ENCODE data around the gene CPNE5.

Gene CPNE5

GRCh38 chr6:36762123-36762522, 77.1 kb downstream of the CPNE5 start:
- TF ChIP-seq SIN3A (IDR thresholded peaks at IDR 0.05; ENCODE audit: borderline replicate concordance, insufficient read depth, low read length) (no peak), FOXP2 (optimal IDR thresholded peaks at IDR 0.05; ENCODE audit: borderline replicate concordance, extremely low read depth, extremely low read length, insufficient read depth) (no peak), REST (IDR thresholded peaks at IDR 0.05; ENCODE audit: insufficient read depth in 1 of 2, low read depth in 2 of 2, low read length in 2 of 2) (no peak), TAF1 (IDR thresholded peaks at IDR 0.05; ENCODE audit: borderline replicate concordance, insufficient read depth, low read length) (no peak), POLR2AphosphoS5 (IDR thresholded peaks at IDR 0.05; ENCODE audit: low read depth, low read length) (no peak)

GRCh38 chr6:36760685-36761435, 78.4 kb downstream of the CPNE5 start:
- no peak for TF ChIP-seq FOXP2 (optimal IDR thresholded peaks at IDR 0.05; ENCODE audit: borderline replicate concordance, extremely low read depth, extremely low read length, insufficient read depth)

DNA sequence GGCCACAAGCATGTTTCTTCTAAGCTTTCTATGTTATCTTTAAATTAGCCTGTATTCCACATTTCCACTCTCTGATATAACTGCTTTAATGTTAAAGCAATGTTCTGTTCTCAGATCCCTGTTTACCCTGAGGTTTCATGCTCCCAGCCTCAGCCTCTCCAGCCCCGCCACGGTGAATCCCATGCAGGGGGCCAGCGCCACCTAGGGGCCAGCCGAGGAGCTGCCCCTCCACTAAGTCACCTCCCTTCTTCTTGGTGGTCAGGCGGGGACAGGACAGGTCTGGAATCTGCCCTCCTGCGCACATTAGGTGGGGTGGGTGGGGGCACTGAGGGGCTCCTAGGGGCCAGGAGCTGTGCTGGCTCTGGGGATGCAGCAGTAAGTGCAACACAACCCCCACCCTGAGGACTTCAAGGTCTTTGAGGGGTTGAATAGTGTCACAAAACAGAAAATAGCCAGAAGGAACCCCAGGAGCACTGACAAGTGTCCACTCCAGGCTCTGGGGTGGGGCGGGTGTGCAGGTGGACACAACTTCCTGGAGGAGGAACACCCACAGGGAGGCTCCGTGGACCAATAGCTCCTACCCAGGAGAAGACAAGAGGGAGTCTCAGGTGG, 80.0 kb downstream of the CPNE5 start:
- TF ChIP-seq SIN3A (IDR thresholded peaks at IDR 0.05; ENCODE audit: borderline replicate concordance, insufficient read depth, low read length), result no peak
- peak; percentile 62 for TF ChIP-seq FOXP2 (optimal IDR thresholded peaks at IDR 0.05; ENCODE audit: borderline replicate concordance, extremely low read depth, extremely low read length, insufficient read depth)
- TF ChIP-seq REST (IDR thresholded peaks at IDR 0.05; ENCODE audit: insufficient read depth in 1 of 2, low read depth in 2 of 2, low read length in 2 of 2), result no peak
- TF ChIP-seq POLR2AphosphoS5 (IDR thresholded peaks at IDR 0.05; ENCODE audit: low read depth, low read length), result no peak
- TF ChIP-seq TAF1 (IDR thresholded peaks at IDR 0.05; ENCODE audit: borderline replicate concordance, insufficient read depth, low read length), result no peak

DNA sequence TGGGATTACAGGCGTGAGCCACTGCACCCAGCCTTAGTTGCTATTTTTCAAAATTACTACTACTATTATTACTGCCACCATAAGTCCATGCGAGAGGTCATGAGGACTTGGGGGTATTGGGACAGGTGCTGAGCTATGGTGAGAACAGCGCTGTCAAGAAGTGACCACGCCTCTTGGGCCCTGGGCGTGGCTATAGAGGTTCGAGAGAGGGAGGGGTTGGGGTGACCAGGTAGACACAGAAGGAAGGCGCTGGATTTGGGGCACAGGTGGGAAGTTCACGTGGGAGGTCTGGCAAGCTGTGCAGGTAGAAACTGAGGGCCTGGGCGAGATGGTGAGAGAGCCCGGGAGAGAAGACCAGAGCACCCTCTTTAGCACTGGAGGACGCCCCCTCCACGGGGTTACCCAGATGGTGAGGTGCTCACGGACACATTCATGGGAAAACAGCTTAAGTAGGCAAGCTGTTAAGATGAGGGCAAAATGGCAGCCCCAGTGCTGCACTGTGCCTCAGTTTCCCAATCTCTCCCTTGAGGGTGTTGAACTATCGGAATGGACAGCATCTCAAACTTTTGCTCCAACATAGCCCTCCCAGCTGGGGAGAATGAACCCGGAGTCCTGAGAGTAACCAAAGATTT, 80.6 kb downstream of the CPNE5 start:
- TF ChIP-seq REST (IDR thresholded peaks at IDR 0.05; ENCODE audit: insufficient read depth in 1 of 2, low read depth in 2 of 2, low read length in 2 of 2) (no peak), POLR2AphosphoS5 (IDR thresholded peaks at IDR 0.05; ENCODE audit: low read depth, low read length) (no peak), TAF1 (IDR thresholded peaks at IDR 0.05; ENCODE audit: borderline replicate concordance, insufficient read depth, low read length) (no peak), SIN3A (IDR thresholded peaks at IDR 0.05; ENCODE audit: borderline replicate concordance, insufficient read depth, low read length) (no peak), FOXP2 (optimal IDR thresholded peaks at IDR 0.05; ENCODE audit: borderline replicate concordance, extremely low read depth, extremely low read length, insufficient read depth) (no peak)

DNA sequence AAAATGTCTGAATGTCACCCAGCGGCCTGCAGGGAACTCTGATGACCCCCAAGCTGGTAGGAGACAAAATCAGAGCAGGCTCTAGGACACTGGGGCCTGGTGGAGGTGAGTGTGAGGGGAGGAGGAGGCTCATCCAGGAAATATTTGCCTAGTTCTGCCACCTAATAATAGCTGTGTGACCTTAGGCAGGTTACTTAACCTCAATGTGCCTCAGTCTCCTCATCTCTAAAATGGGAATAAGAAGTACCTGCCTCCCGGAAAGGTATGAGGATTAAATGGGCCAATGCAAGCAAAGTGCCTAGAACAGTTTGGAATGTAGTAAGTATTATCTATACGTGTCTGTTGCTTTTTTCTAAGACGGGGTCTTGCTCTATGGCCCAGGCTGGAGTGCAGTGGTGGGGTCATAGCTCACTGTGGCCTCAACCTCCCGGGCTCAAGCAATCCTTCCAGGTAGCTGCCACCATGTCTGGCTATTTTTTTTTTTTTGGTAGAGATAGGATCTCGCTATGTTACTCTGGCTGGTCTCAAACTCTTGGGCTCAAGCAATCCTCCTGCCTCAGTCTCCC, 81.2 kb downstream of the CPNE5 start:
- no peak for TF ChIP-seq FOXP2 (optimal IDR thresholded peaks at IDR 0.05; ENCODE audit: borderline replicate concordance, extremely low read depth, extremely low read length, insufficient read depth)
- TF ChIP-seq TAF1 (IDR thresholded peaks at IDR 0.05; ENCODE audit: borderline replicate concordance, insufficient read depth, low read length), result no peak
- TF ChIP-seq REST (IDR thresholded peaks at IDR 0.05; ENCODE audit: insufficient read depth in 1 of 2, low read depth in 2 of 2, low read length in 2 of 2), result no peak

All from PFSK-1 (cell line).